GM19043 (cell line): ENCODE measurements around the gene GSPT1.
"Not testable (repeated sequence)": the region's sequence is repeated elsewhere in the genome, so short reads cannot be mapped to it uniquely, and the experiment has no call there.

Experiments
- ATAC-seq: cut with Tn5 transposase; IDR thresholded peaks from one replicate; pipeline ENCODE4 v1.9.1; 2021; ENCODE audit warnings: low read depth; ENCODE audit not compliant: unreplicated experiment

The GSPT1 gene

GRCh38 chr16:11869353-11870228 is 46.2 kb downstream of the GSPT1 start:
- ATAC-seq: no peak

- no peak for ATAC-seq
These were observed 47.3 kb downstream of the GSPT1 start for GRCh38 chr16:11868412-11868980.

GRCh38 chr16:11862489-11862888 is 53.3 kb downstream of the GSPT1 start:
- no peak for ATAC-seq

GRCh38 chr16:11857161-11857560 is 58.6 kb downstream of the GSPT1 start:
- no peak for ATAC-seq

- ATAC-seq: no peak
These were observed 63.5 kb downstream of the GSPT1 start for GRCh38 chr16:11852092-11852809.

GRCh38 chr16:11851294-11852091 is 64.3 kb downstream of the GSPT1 start, which contains the start of gene RSL1D1:
Gene RSL1D1 (minus strand): TSS chr16:11851542. CDS start chr16:11851512, 30 bp downstream.
- ATAC-seq: peak; percentile 89

GRCh38 chr16:11848842-11849241 is 66.9 kb downstream of the GSPT1 start:
- no peak for ATAC-seq

- ATAC-seq: no peak
These were observed 71.3 kb downstream of the GSPT1 start for GRCh38 chr16:11844499-11844898.

- ATAC-seq: no peak
These were observed 71.9 kb downstream of the GSPT1 start for GRCh38 chr16:11843861-11844260.

GRCh38 chr16:11843206-11843605 is 72.5 kb downstream of the GSPT1 start:
- ATAC-seq: no peak

- no peak for ATAC-seq
These were observed 74.7 kb downstream of the GSPT1 start for GRCh38 chr16:11841026-11841425.

- ATAC-seq: no peak
These were observed 79.0 kb downstream of the GSPT1 start for GRCh38 chr16:11836650-11837244.

GRCh38 chr16:11835891-11836649 is 79.7 kb downstream of the GSPT1 start:
- ATAC-seq: no peak

- no peak for ATAC-seq
These were observed 80.4 kb downstream of the GSPT1 start for GRCh38 chr16:11835309-11835708.

- no peak for ATAC-seq
These were observed 81.6 kb downstream of the GSPT1 start for GRCh38 chr16:11833951-11834695.

- ATAC-seq: no peak
These were observed 87.1 kb downstream of the GSPT1 start for GRCh38 chr16:11828696-11829095.

GRCh38 chr16:11825520-11826165 is 90.1 kb downstream of the GSPT1 start:
- not testable (repeated sequence) for ATAC-seq

- ATAC-seq: no peak
These were observed 91.4 kb downstream of the GSPT1 start for GRCh38 chr16:11824362-11824761.
